HG02840 (cell line): Measurements from ENCODE around the gene MBOAT1.
"Not testable (repeated sequence)": the region's sequence is repeated elsewhere in the genome, so short reads cannot be mapped to it uniquely, and the experiment has no call there.

ENCODE experiments used
- ATAC-seq: cut with Tn5 transposase; IDR thresholded peaks from one replicate; pipeline ENCODE4 v1.9.1; 2021; ENCODE audit warnings: mild to moderate bottlenecking, moderate library complexity, moderate number of reproducible peaks; ENCODE audit not compliant: unreplicated experiment, low FRiP score

The MBOAT1 gene

DNA sequence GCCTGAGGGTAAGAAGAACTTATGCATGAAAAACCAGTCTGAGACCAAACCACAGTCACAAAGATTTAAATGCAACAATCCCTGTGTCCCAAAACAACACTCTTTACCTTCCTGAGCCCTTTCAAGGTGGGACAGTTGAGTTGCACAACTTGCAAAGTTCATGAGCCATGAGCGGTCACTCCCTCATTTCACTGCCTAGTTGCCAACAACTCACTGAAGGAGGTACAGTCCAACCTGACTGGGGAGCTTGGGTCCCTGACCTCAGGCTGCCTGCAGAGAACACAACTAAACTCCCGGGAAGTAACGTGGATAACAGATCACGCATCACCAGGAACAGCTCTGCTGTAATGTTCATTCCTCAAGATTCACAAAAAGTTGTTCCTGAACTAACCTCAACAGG is 69.4 kb downstream of the MBOAT1 start:
- ATAC-seq = no peak

DNA sequence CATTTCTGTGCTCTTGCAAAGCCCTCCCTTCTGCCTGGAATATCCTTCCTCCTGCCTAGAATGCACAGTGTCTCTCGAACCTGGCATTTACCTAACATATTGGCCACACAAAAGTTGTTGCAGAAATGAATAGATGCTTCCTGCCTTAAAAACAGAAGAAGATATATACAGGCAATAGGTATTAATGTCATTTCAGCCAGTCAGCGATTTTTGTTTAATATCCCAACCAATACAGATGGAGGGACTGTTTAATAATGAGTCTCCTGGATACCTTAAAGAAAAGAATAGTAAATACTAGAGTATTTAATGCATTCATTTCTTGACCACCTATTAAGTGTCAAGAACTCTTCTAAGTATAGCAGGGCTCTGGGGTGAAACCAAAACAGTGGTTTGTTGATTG is 70.3 kb downstream of the MBOAT1 start:
- ATAC-seq = no peak

DNA sequence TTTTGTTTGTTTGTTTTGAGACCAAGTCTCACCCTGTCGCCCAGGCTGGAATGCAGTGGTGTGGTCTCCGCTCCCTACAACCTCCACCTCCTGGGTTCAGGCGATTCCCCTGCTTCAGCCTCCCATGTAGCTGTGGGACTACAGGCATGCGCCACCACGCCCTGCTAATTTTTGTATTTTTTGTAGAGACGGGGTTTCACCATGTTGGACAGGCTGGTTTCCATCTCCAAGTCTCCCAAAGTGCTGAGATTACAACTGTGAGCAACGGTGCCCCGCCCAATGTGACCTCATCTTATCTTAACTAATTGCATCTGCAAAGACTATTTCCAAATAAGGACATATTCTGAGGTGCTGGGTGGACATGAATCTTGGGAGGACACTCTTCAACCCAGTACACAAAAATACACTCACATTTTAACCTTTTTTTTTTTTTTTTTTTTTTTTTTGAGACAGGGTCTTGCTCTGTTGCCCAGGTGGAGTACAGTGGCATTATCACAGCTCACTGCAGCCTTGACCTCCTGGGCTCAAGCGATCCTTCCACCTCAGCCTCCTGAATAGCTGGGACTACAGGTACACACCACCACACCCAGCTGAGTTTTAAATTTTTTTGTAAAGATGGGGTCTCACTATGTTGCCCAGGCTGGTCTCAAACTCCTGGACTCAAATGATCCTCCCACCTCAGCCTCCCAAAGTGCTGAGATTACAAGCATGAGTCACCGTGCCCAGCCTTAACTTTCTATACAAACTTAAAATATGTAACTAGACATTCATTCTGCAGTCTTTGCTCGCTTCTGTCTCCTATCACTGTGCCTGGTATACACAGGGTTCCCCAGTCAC is 72.9 kb downstream of the MBOAT1 start:
- ATAC-seq = not testable (repeated sequence)

DNA sequence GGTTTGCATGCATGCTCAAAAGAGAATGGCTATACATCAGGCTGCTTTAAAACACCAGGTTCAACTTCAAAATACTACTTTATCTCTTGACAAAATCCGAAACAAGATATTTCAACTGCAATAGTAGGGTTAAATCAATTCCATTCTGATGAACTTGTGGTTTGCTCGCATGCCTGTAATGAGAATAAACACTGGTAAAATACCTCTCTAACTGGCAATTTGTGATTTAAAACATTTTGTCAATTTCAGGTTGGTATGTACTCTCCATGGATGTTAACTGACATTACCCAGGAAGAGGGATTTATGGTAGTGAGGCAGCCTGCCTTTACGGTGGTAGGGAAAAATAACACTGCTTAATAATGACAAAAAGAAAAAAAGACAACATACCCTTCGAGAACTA is 74.4 kb downstream of the MBOAT1 start:
- ATAC-seq = no peak

DNA sequence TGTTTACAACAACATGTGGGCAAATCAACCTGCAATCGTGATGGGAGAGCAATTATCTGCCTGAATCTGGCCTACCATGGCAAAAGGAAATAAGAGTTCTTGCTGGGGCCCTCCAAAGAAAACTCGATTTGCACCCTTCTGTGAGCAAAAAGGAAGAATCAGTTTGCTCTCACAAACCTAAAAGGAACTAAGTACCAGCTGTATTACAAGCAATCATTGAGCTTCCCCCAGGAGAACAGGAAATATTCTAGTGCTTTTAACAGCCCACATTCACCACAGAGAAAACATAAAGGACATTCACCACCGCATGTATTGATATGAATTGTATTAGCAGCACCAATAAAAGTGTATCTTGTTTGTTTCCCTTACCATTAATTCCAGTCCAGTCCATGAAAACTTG is 75.0 kb downstream of the MBOAT1 start:
- no peak for ATAC-seq

DNA sequence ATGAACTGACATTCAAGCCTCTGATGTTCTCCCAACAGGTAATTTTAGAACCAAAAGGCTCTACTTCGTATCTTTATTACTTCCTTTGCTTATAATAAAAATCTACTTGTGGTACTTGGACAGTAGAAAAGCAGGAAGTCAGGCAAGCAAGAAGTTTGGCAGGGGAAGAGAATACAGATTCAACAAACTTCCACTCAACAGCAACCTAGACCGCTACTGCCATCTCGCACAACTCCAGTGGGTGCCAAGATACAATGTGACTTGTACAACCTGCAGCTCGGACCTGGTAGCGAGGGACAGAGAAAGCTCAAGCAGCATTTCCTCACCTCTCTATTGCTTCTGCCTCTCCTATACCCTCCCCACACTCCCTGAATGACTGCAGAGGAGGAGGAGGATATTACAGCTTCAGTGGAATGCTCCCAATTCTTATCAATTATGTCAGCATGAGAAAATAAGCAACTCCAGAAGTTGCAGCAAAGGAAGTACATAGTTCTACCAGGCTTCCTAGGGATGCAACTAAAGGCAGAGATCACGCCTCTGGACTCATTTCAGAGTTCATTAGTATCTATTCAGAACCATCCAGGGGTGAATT is 76.5 kb downstream of the MBOAT1 start:
- no peak for ATAC-seq

DNA sequence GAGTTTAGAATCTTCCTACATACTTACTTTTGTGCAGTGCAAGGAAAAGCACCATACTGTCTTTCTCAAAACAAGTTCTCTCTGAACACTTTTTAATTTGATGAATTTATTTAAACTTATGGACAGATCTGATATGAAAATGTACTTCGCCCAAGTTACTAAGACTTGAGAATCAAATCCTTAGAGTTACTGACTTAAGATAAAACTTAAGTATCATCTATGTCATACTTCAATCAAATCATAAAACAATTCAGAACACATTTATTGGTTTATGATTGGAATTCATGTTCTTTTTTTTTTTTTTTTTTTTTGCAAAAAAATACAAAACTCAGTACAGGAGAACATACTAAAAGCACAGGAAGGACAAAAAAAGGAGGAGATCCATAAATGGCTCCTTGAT is 77.7 kb downstream of the MBOAT1 start:
- ATAC-seq = no peak

DNA sequence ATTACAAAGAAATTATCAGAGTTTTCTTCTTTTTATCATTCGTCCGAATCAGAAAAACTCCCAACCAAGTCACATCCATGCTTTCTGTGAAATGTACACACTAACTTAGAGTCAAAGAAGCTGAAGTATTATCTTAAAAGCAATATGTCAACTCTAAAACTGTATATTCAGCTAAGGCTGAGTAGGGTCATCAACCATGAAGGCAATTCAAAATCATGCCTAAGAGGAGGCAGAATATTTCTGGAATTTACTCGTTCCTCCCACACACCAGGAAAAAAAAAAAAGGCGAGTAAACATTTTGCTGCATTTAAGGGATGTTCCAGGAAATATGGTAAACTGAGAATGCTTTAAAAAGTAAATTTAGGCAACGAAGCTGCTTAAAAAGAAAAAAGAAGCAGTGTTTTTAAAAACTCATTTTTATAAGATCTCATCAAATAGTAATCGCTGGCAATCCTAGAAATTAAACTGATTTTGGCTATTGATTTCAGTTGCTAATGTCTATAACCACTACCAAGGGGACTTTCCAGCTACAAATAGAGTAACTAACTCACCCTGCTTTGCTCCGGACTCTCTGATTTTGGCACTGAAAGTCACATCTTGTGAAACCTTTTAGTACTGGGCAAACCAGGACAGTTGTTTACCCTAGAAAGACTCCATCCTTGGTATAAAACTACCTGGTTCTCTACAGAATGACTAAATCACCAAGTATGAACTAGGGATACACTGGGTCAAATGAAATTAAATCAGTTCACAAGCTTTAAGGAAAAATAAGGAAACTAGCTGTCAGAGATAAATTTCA is 82.8 kb downstream of the MBOAT1 start:
- no peak for ATAC-seq

DNA sequence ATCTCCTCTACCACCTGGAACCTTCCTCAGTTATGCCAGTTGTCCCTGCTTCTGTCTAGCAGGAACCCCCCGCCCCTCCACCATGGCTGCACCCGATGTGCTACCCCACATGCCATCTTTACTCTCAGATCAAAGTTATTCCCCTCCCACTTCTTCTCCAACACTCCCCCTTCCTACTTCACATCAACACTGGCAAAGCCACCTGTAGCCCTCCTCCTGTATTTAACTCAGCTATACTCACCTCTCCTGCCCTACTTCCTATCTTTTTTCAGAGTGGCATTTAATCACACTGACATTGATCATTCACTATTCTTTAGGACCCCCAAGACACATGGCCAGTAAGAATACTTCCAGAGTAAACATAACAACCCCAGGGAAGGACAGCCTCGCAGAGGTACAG is 84.3 kb downstream of the MBOAT1 start:
- ATAC-seq = no peak

DNA sequence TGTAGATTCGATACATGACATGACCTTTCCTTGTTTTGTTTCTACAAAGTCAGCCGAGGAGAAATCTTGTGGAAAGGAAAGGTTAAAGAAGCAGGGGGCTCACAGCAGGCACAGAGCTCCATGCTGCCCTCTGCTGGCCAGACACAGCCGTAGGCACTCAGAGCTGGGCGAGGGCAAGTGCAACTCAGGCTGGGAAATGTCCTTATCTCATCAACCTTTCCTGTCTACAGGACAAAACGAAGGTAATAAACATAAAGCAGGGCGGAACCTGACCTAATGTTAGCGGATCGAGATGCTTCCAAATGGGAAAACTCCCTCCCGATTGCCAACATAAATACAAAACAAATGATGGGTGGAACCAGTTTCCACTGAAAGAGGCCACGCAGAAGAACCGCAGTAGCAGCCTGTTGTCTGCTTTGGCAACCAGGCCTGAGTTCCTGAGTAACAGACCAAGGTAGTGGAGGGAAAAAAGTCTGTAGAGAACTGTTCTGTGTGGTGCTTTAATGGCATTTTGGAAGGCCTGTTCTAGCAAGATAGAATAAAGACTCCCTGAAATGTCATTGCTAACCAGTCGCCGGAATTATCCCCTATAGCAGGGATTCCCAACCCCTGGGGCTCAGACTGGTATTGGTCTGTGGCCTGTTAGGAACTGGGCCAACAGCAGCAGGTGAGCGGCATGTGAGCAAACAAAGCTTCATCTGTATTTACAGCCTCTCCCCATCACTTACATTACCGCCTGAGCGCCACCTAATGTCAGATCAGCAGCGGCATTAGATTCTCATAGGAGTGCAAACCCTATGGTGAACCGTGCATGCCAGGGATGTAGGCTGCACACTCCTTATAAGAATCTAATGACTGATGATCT is 85.2 kb downstream of the MBOAT1 start:
- ATAC-seq = peak; percentile 64

DNA sequence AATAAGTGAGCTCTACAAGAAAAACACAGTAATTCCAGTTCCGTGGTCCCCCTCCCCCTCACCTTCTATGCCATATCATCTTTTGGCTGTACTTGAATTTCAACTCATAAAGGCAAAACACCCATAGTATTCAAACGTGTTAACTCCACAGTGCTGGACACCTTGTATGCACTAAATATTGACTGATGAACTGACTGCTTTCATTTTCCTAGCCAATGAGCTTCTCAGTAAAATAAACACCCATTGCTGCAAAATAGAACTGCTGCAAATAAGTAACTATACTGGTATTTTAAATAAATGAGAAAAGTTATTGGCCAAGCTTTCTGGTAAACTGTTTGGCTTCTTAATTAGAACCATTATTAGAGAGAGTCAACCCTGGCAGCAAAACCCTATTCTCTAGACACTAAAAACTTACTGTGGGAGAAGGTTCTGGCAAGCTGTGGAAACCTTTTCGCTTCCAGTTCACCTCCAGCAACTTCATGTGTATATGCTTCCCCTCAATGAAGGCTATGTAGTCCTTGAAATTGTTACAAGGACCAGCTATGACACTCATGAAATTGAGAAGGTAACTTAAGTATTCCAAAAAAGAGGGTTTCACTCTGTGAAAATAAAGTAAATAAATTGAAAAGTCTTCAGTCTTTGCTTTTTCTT is 86.0 kb downstream of the MBOAT1 start:
- ATAC-seq = no peak

DNA sequence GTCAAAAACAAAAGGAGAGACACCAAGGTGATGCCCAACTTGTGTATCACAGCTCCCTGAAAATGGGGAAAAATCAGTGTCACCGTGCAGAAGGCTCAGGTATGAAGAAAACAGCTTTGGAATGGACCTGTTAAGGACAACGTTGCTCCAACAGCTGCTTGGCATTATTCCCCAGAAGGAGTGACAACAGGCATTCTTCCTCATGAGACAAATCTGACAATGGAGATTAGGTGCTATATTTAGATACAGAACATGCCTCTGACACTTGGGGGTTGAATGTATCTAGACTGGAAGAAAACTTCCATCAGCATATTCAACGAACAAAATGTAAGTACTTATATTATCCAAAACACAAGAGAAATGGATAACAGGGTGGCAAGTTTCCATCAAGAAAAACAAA is 87.7 kb downstream of the MBOAT1 start:
- ATAC-seq = no peak

DNA sequence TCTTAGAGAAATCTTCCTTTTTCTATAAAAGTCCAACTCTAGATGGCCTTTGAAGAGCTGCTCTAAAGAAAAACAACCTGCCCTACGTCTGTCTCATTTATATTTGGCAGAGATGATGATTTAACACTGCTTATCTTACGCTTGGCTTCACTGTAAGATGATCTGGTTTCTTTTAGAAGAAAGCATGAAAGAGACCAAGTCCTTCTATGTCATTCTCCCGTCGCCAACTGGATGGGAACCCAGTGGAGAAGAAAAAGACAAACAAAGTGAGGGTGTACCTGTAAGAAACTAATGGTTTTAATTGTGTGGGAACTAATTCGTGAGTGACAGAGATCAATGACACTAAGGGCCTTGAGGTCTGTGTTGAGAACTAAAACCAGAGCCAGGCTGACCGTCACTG is 92.8 kb downstream of the MBOAT1 start:
- ATAC-seq = no peak

DNA sequence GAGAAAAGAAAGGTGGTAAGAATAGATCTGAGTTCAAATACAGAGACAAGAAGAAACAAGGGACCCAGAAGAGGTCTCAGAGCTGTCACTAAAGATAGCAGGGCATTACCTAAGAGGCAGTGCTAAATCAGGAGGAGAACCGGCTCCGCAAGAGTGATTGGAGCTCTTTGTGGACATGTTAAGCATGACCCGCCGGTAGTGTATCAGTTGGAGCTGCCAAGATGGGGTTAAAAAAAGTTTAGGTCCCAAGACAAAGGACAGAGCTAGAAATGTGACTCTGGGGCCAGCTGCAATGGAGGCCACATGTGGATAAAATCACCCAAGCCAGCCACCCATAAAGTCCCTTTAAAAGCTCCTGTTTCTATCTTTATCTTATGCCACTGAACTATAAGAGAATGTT is 93.4 kb downstream of the MBOAT1 start:
- no peak for ATAC-seq

DNA sequence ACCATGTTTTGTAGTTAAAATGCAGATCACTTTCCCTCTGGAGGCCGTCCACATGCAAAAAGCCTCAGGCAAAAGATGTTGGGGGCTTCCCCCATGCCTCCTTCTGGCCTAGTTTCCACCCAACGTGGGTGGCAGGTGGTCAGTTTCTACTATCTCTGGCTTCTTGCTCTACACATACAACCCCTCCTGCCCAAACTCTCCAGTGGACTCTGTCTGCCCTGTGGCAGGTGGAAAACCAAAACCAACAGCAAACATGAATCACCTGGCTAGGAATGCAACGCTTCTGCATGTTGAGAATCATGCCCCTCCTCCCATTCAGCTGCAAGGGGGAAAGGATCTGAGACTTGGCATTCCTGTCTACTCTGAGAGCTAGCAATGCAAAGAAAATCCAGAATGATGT is 94.8 kb downstream of the MBOAT1 start:
- no peak for ATAC-seq

DNA sequence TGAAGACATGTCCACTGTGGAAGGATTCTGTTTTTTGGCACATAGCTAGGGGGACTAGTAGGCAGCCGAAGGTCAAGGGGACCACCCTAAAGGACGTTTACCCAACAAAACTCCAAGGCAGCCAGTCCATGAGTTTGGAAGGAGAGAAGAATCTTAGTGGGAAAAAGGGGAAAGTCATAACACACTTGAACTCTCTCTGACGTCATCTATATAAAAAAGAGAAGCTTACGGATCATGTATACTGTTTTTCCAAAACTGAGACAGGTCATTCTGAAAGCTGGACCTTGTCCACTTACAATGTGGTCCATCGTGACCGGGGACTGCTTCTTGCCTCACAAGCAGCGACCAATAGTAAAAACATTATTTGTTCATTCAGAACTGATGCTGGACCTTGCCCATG is 95.5 kb downstream of the MBOAT1 start:
- no peak for ATAC-seq

DNA sequence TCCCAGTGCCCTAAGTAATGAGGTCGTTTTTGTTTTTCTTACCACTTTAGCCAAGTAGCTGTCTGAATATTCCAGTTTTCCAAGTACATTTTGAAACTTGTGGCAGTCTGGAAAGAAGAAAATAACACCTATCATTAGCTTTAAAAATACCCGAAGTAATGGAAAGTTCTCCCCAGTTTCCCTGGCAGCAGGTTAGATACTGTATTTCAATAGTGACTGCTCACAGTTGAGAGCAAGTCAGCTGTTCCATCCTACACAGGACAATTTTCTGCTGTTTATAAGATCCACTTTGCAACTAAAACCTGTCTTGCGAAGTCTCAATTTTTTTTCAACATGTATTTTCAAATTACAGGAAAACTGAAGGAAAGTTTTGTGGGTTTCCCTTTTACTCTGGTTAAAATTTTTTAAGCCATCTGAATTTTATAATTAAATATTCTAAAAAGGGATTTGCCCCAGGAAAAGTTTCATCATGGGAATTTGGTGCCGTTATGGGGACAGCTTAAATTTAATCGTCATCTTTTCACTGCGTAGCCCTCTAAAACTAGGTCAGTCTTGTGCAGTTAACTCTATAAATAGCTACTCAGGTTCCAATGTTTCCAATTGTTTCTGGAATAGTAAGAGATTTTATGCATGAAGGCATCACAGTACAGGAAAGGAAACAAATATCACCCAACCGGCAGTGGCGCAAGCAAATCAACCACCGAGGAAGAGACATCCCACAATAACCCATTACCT is 96.9 kb downstream of the MBOAT1 start:
- no peak for ATAC-seq

DNA sequence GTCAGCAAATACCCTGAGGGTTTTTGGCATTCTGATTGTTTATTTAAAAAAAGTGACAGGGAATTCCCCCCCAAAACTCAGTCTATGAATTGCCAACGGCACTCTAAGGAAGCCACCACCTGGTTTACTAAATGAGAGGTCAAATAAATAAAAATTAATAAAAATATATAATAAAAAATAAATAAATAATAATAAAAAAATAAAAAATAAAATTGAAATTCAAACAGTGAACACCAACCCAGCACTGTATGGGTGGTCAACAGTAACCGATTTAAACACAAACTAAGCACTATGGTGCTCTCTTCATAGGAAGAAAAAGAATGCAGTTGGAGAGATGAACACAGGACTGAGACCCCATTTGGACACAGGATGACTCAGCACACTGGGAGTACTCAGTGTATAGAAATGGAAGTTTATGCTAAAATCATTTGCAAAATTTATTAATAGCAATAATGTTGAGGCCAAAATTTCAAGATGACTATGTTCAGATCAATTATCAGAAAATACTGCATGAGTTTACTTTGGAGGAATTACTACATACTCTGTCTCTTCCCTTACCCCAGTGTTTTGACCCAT is 98.5 kb downstream of the MBOAT1 start:
- no peak for ATAC-seq

DNA sequence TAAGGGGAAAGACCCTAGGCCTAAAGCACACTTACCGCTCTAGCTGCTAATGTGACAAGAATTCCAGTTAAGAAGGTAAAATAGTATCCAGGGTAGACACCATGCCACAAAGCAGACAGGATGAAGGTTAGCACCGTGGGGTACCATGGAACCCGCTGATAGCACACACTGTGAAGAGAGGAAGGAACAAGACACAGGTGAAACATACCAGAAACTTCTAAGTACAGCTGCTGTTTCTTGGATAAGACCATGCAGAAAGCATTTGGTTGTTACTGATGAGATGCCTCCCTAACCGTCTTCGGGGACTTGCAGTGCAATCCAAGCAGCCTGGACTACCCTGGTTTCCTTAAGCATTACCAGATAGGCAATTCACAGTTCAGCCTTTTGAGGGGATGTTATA is 99.4 kb downstream of the MBOAT1 start:
- ATAC-seq = no peak
